Erythroblast (primary cell): Measurements from ENCODE around the gene DLG3.

ENCODE experiments used
- GATA1 ChIP-seq: IDR thresholded peaks from 2 replicates; pipeline ENCODE4 v1.6.1; 2011; ENCODE audit warnings: low read depth, mild to moderate bottlenecking, control low read depth, low read length, moderate library complexity
- POLR2A ChIP-seq: IDR thresholded peaks from 2 replicates; pipeline ENCODE4 v1.6.1; 2011; ENCODE audit warnings: mild to moderate bottlenecking, low read length

DNA sequence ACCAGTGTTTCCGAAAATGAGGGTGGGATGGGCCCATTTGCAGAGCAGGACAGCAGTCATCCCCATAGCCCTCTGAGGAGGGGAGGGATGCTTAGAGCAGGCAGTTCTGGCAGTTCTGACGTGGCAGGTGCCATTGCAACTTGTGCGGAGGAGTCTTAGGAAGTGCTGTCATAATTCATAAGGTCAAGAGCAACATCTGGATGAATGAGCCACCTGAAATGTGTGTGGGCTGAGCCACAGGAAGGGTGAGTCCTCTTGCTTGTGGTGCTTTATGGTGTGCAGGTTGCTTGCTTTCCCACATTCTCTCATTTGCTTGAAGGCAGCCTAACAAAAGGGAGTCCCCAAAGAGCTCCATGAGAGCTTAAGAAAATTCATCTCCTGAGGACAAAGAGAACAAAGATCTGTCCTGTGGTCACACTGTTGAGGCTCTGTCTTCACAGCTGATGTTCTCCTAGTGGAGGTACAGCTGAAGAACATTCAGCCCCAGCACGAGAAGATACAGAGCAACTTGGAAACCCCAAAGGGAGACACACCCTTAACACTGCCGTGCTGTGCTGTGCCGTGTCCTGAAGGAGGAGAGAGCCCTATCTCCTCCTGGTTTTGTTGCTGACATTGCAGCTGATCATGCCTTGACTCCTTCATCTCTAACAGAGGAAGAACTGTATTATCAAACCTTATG, 60.3 kb downstream of the DLG3 start:
- no peak for TF ChIP-seq POLR2A
- no peak for TF ChIP-seq GATA1
